Activated CD4-positive, CD25-positive, alpha-beta regulatory T cell treated with anti-CD3 and anti-CD28 coated beads, Interleukin-2, amount 50 U/mL, for 16 hours (primary cell): Measurements from ENCODE around the gene ACSM5.
"Not testable (repeated sequence)": the region's sequence is repeated elsewhere in the genome, so short reads cannot be mapped to it uniquely, and the experiment has no call there.

Experiments
- DNase-seq: peaks from one replicate; pipeline ENCODE4 v3.0.0-alpha.2; 2020; ENCODE audit warnings: low read depth, low spot score

The ACSM5 gene

DNA sequence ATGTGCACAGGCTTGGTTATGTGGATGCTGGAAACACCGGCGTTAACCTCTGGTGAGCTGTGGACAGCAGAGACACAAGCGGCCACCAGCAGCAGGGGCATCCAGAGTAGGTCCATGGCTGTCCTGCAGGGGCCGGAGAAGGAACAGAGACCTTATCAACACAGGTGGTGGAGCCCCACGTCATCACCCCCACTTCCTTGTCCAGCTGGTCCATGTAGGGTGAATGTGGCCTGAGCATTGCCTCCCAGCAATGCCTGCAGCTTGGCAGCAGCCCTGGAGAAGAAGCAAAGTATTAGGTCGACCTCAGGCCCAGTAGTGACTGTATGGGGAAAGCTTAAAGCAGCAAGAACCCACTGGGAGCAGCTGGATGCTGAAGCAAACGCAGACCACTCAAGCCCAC lies 10.1 kb upstream of the ACSM5 start:
- no peak for DNase-seq

- DNase-seq, result no peak
Measured at GRCh38 chr16:20401066-20401465, 8.3 kb upstream of the ACSM5 start.

DNA sequence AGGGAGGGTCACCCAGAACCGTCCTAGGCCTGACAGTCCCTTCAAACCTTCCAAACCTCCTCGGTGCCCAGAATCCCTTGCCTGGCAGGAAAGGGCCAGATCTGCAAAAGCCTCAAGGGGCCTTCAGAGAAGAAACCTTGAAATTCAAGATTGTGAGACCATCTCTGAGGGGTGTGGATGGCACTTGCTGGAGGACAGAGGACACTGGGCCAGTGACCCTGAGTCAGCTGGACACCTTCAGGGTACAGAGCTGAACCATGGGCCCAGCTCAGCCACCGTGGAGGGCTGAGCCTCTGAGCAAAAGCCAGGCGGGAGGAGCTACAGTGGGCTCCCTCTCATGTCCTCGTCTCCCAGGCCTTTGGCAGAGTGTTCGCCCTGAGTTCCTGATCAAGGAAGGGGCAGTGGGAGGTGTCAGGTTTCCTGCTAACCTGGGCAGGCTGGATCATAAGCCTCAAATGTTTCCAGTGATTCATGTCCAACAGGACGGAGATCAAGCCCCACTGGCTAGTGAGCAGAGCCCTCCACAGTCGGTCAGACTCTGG lies 7.8 kb upstream of the ACSM5 start:
- DNase-seq, result no peak

DNA sequence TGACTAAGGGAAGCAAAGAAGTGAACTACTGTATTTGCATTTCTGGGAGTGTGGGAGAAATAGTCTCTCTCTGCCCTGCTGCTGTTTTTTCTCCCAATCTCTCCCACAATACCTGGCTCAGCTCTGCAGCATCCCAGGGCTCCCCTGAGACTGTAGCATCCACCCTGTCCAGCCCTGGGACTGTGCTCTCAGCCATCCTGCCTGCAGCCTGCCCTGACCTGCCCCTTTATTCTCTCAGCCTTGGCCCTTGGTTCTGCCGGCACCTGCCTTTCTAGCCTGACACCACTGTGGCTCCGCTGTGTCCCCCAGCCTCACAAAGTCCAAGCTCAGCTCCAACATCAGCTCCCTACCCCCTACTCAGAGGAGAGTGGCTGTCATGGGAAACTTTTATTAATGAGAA lies 6.7 kb upstream of the ACSM5 start:
- DNase-seq, result no peak

DNA sequence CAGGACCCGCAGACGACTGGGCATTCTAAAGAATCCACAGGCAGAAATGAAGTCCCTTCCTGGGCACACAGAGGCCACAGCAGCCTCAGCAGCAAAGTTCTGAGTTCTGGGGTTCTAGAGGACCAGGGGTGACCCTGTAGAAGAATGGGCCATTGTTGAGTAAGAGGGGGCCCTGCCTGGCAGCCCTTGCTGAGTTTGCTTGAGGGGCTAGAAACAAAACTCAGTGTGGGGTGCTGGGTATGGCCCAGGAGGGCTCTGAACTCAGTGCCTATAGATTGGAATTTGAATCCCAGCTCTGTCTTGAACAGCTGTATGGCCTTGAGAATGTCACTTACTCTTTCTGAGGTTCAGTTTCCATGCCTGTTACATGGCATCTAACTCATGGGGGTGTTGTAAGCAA lies 4.7 kb upstream of the ACSM5 start, which contains the start of gene PDILT:
Gene PDILT, minus strand, starts transcription at position 101 of the 400 bp plus-strand sequence. CDS start 5,437 bp downstream, outside the sequence.
- no peak for DNase-seq

- DNase-seq, result no peak
Measured at GRCh38 chr16:20410121-20410723, 888 bp downstream of the ACSM5 start.

DNA sequence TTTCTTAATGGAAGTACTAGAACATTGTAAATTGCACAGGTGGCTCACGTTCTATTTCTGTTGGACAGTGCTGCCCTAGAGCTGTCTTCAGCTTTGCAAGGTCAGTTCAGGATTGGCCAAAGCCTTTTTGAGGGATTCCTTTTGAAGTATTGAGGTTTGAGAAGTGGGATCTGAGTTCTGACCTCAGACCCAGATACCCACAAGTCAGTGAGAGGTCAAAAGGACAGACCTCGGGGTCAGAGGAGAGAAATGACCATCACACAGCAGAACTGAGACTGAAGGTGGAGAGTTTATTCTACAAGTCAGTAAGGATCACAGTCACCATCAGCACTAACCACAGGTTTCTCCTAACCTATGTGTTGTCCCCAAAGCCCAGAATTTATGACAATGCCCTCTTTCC lies 1.7 kb downstream of the ACSM5 start:
- DNase-seq, result no peak

- DNase-seq, result no peak
Measured at GRCh38 chr16:20415541-20415940, 6.2 kb downstream of the ACSM5 start.

DNA sequence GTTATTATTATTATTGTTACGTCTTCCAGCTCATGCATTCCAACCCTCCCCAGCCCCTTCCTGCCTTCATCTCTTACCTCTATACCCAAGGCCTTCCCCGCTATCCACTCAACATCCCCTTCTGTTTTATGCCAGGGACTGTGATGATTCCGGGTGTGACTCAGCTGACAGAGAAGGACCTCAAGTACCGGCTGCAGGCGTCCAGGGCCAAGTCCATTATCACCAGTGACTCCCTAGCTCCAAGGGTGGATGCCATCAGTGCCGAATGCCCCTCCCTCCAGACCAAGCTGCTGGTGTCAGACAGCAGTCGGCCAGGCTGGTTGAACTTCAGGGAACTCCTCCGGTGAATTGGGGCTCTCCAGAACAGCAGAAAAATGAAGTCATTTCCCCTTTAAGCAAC lies 9.8 kb downstream of the ACSM5 start:
- DNase-seq, result not testable (repeated sequence)

- DNase-seq, result not testable (repeated sequence)
Measured at GRCh38 chr16:20421748-20422147, 12.4 kb downstream of the ACSM5 start.

DNA sequence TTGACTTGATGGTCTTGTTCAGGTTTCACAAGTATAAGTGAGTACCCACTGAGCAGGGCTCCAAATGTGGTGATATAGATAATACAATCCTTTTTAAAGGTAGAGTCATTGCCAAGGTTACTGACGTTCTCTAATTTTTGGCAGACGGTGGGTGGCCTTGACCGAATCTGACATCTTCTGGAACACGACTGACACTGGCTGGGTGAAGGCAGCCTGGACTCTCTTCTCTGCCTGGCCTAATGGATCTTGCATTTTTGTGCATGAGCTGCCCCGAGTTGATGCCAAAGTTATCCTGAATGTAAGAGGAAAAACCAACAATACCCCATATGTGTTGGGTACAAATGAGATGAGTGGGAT lies 14.4 kb downstream of the ACSM5 start:
- not testable (repeated sequence) for DNase-seq

DNA sequence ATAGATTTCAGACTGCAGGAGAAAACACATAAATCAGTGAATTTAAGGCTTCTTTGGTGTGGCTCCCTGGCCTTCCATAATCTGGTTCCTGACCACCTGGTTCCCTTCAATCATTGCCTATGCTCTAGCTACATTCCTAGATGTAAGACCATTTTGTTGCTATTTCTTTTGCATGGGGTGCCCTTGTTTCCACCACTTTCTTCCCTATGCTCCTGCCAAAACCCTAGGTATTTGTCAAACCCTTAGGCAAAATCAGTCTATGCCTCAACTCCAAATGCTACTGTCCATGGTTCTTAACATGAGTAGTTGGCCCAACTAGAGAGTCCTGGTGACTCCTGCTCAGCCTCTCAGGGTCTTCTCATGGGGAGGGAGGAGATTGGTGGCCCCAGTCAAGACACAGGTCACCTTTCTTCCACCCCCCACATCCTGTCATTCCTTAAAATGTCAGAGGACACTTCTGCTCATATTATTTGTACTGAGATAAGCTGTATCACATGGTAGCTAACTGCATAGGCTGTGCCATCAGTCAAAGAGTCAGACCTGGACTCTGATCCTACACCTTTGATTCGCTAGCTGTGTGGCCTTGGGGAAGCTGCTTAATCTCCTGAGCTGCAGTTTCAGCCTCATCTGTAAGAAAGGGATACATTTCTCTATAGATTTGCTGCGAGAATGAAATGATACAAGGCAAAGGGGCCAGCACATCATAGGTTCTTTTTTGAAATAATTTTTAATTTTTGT lies 15.0 kb downstream of the ACSM5 start:
- DNase-seq, result no peak

DNA sequence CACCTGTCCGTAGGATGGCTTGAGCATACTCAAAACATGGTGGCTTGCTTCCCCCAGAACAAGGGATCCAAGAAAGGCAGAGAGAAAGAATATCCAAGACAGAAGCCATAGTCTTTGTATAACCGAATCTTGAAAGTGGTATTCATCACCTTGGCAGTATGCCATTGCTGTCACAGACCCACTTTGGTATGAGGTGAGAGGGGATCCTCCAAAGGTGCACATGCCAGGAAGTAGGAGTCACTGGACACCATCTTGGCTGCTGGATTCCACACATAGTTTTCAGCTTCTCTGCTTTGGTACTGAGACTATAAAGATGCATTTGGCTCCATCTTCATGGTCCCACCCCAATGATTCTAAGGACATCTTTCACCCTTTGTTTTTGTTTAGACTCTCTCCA lies 18.1 kb downstream of the ACSM5 start:
- not testable (repeated sequence) for DNase-seq

GRCh38 chr16:20429499-20429898 lies 20.2 kb downstream of the ACSM5 start:
- DNase-seq, result not testable (repeated sequence)

GRCh38 chr16:20430480-20430879 lies 21.1 kb downstream of the ACSM5 start:
- not testable (repeated sequence) for DNase-seq

- no peak for DNase-seq
Measured at GRCh38 chr16:20430948-20431347, 21.6 kb downstream of the ACSM5 start.

DNA sequence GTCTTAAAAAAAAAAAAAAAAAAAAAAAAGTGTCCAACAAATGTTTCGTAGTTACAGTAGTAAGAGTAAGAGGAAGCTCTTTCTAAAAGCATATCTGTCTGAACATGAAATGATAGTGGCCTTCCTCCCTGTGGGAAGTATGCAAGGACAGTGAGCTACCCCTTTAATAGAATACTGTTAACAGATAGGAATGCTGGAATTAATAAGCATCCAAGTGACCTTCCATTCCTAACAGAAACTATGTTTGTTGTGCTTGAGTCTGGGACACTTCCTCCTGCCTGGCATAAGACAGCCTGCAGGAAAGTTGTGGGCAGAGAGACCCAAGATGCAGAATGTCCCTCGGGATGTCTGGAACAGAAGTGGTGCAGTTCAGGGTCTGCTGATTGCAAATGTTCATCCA lies 29.6 kb downstream of the ACSM5 start:
- DNase-seq, result not testable (repeated sequence)

DNA sequence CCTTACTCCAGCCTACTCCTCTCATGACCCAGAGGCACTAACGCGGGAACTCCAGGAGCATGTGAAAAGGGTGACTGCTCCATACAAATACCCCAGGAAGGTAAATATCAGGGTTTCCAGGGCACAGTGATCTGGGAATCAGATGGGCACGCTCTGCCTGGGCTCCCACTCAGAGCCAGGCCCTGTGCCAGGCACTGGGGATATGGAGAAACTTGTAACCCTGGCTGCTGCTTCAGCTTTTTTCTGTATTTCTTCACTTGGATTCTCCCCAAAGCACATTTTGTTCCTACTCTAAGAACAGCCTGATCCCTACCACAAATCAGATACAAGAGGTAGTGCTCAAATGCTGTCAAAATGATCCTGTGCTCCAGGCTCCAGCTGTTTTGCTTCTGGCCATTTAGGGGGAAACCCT lies 30.5 kb downstream of the ACSM5 start:
- not testable (repeated sequence) for DNase-seq

DNA sequence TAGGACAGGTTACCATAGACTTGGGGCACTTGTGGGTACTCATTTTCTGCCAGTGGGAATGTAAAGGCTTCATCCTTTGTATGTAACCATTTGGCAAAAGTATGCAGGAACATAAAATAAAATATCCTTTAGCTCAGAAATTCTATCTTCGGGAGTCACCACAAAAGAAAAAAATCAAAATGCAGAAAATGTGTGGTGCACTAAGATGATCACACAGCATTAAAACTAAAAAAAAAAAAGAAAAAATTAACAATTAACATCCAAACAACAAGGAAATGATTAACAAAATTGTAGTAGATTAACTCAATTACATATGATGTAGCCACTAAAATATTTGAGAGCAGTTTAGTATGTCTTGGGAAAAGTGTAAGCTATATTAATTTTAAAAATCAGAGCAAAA lies 31.4 kb downstream of the ACSM5 start:
- not testable (repeated sequence) for DNase-seq

GRCh38 chr16:20441191-20441590 lies 31.9 kb downstream of the ACSM5 start:
- no peak for DNase-seq

DNA sequence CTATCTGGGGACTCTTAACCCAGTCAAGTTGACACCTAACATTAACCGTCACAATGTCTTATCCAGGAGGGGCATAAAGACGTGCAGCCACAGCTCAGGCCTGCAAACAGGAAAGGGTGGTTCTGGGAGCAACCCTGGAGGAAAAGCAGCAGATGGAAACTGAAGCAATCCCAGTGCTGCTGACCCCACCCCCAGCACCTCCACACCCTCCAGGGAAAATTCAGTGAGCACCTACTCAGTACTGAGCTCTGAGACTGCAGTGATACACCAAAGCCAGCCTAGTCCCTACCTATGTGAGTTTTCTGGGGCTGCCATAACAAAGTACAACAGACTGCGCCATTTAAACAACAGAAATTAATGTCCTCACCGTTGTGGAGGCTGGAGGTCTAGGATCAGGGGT lies 32.5 kb downstream of the ACSM5 start:
- DNase-seq, result not testable (repeated sequence)

GRCh38 chr16:20446652-20447393 lies 37.5 kb downstream of the ACSM5 start:
- DNase-seq, result not testable (repeated sequence)
